Upper lobe of left lung (tissue), 4 donors: ENCODE measurements around the gene SZRD1.

ENCODE experiments used
- POLR2AphosphoS5 ChIP-seq, 2 donors: sonication (generic); formaldehyde crosslinking; IDR thresholded peaks; one replicate each; pipeline ENCODE4 v1.5.1; 2017; ENCODE audit warnings: antibody characterized with exemption in 2 of 2
- TF ChIP-seq, protein P1 (sequence below), 6 experiments: fragments of 450-650 bp in 4 of 6; fragments of 200-600 bp in 2 of 6; sonication (generic) in 2 of 6; IDR thresholded peaks; one replicate each; pipeline ENCODE4 v1.5.1; 2016 to 2019; ENCODE audit warnings: antibody characterized with exemption in 6 of 6

DNA sequence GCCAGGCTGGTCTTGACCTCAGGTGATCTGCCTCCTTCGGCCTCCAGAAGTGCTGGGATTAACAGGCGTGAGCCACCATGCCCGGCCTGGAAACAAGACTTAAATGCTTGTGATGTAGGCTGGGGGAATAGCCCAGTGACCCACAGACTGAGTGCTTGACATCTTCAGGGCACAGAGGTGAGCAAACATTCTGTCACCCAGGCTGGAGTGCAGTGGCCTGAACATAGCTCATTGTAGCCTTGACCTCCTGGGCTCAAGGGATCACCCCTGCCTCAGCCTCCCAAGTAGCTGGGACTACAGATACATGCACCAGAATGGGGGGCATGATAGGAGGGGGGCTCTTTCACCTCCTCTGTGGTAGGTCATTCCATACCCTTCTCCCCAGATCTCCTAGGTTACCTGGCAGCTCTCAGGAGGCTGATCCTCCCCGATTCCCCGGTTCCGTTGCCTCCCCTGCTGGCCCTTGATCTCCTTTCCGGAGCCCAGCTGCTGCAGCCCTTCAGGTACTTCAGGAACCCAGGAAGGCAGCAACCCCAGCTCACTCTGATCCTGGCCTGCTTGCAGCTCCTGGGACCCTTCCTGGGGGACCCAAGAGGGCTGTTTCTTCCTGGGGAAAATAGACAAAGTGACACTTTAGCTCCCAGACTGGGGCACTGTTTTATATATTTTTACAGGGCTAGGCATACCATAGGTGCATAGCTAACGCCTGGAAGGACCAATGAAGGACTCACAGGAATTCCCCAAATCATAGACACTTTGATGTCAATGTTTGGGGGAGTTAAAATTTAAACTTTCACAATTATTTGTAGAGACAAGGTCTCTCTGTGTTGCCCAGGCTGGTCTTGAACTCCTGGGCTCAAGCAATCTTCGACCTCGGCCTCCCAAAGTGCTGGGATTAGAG is 58.3 kb downstream of the SZRD1 start:
- TF ChIP-seq, protein P1, sequence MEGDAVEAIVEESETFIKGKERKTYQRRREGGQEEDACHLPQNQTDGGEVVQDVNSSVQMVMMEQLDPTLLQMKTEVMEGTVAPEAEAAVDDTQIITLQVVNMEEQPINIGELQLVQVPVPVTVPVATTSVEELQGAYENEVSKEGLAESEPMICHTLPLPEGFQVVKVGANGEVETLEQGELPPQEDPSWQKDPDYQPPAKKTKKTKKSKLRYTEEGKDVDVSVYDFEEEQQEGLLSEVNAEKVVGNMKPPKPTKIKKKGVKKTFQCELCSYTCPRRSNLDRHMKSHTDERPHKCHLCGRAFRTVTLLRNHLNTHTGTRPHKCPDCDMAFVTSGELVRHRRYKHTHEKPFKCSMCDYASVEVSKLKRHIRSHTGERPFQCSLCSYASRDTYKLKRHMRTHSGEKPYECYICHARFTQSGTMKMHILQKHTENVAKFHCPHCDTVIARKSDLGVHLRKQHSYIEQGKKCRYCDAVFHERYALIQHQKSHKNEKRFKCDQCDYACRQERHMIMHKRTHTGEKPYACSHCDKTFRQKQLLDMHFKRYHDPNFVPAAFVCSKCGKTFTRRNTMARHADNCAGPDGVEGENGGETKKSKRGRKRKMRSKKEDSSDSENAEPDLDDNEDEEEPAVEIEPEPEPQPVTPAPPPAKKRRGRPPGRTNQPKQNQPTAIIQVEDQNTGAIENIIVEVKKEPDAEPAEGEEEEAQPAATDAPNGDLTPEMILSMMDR (IDR thresholded peaks at IDR 0.05), result no peak
- no peak for TF ChIP-seq POLR2AphosphoS5 (IDR thresholded peaks at IDR 0.05)
